OCI-LY7 (cell line): ENCODE results near the gene WNK2.

Experiments
- EZH2phosphoT487 ChIP-seq: fragments of 200-600 bp; sonication (generic); IDR thresholded peaks from 2 replicates; pipeline ENCODE4 v1.6.1; 2018; ENCODE audit warnings: low read depth, borderline replicate concordance, mild to moderate bottlenecking, mixed run types, antibody characterized with exemption, low read length, moderate library complexity, mixed read lengths
- TF ChIP-seq, protein P1 (sequence below): fragments of 200-600 bp; sonication (generic); conservative IDR thresholded peaks from 2 replicates; pipeline ENCODE4 v1.5.1; 2014; ENCODE audit warnings: mild to moderate bottlenecking, antibody characterized with exemption, low read length, moderate library complexity, mixed read lengths

DNA sequence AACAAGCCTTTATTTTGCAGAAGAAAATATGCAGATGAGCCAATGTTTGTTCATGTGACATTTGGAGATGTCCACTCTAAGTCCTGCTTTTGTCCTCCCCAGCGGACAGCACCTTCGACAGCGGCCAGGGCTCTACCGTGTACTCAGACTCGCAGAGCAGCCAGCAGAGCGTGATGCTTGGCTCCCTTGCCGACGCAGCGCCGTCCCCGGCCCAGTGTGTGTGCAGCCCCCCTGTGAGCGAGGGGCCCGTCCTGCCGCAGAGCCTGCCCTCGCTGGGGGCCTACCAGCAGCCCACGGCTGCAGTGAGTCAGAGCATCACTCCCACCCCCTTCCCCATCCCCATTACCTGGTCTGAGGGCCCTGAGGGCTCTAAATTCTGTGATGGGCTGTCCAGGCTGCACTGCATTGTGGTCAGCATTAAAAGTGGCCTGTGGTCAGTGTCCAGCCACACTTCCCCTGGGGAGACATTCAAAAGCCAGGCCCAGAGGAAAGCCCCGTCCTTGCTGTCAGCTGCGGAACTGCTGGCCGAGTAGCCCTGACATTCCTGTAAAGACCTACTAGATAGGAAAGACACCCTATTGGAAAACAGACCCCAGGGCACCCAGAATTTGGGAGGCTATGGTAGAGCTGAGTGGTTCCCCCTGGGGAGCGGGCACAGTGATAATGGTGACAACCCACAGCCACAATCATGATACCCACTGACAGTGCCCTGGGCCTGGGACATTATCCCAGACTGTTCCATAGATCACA is 69.0 kb downstream of the WNK2 start:
- TF ChIP-seq, protein P1, sequence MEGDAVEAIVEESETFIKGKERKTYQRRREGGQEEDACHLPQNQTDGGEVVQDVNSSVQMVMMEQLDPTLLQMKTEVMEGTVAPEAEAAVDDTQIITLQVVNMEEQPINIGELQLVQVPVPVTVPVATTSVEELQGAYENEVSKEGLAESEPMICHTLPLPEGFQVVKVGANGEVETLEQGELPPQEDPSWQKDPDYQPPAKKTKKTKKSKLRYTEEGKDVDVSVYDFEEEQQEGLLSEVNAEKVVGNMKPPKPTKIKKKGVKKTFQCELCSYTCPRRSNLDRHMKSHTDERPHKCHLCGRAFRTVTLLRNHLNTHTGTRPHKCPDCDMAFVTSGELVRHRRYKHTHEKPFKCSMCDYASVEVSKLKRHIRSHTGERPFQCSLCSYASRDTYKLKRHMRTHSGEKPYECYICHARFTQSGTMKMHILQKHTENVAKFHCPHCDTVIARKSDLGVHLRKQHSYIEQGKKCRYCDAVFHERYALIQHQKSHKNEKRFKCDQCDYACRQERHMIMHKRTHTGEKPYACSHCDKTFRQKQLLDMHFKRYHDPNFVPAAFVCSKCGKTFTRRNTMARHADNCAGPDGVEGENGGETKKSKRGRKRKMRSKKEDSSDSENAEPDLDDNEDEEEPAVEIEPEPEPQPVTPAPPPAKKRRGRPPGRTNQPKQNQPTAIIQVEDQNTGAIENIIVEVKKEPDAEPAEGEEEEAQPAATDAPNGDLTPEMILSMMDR, result no peak
- TF ChIP-seq EZH2phosphoT487, result no peak
